ENCODE data around the gene SYTL2.

- TF ChIP-seq CTCF (IDR thresholded peaks at IDR 0.05; ENCODE audit: low read length) (no peak), EZH2 (IDR thresholded peaks at IDR 0.05; ENCODE audit: borderline replicate concordance, low read length) (no peak)
These were observed 138.6 kb downstream of the SYTL2 start for GRCh38 chr11:85672105-85672902.

Measured in OCI-LY1 (cell line).